Glutamatergic neuron (in vitro differentiated cells): ENCODE data around the gene DMC1. TPM values are rescaled to one million over a fixed set of nuclear protein-coding genes. Genes with fewer than 3 reads are reported as not detected.
A peak's percentile ranks its signal among the peaks of the same experiment; 100 is the strongest.
"Not testable (repeated sequence)": the region's sequence is repeated elsewhere in the genome, so short reads cannot be mapped to it uniquely, and the experiment has no call there.

Source experiments
- DNase-seq: peaks from one replicate; pipeline ENCODE4 v3.0.0; 2022
- H3K27ac Mint-ChIP-seq: one replicate; pipeline ENCODE4 v1.8.0; 2020; ENCODE audit warnings: mild to moderate bottlenecking, mixed read lengths, inconsistent platforms; ENCODE audit not compliant: unreplicated experiment
- H3K27me3 Mint-ChIP-seq: one replicate; pipeline ENCODE4 v1.8.0; 2020; ENCODE audit warnings: mild to moderate bottlenecking, moderate library complexity, mixed read lengths, inconsistent platforms; ENCODE audit not compliant: unreplicated experiment
- H3K36me3 Mint-ChIP-seq: one replicate; pipeline ENCODE4 v1.8.0; 2020; ENCODE audit warnings: mild to moderate bottlenecking, mixed read lengths, inconsistent platforms; ENCODE audit not compliant: unreplicated experiment
- H3K4me1 Mint-ChIP-seq: one replicate; pipeline ENCODE4 v1.8.0; 2020; ENCODE audit warnings: mild to moderate bottlenecking, low read depth, mixed read lengths, inconsistent platforms; ENCODE audit not compliant: unreplicated experiment
- H3K4me3 Mint-ChIP-seq: one replicate; pipeline ENCODE4 v1.8.0; 2020; ENCODE audit warnings: mild to moderate bottlenecking, mixed read lengths, inconsistent platforms; ENCODE audit not compliant: unreplicated experiment
- H3K9me3 Mint-ChIP-seq: one replicate; pipeline ENCODE4 v1.8.0; 2020; ENCODE audit warnings: mild to moderate bottlenecking, moderate library complexity, mixed read lengths, inconsistent platforms; ENCODE audit not compliant: unreplicated experiment
- total RNA-seq: library from RNA; stranded (reverse); fragmentation: NEBNext Ultra II Directional; extraction: Animal tissue kit (Norgen Biotek cat#: 25700); gene quantifications from one replicate; pipeline ENCODE4 v1.2.1, GENCODE V29; 2021; ENCODE audit not compliant: unreplicated experiment
- TF ChIP-seq, protein P1 (sequence below): fragments of 200-600 bp; sonication (generic); IDR thresholded peaks from one replicate; pipeline ENCODE4 v1.5.0; 2021; ENCODE audit not compliant: partially characterized antibody, unreplicated experiment

The DMC1 gene
- total RNA-seq, 1 donor from 2014 or later: 4.2 TPM

GRCh38 chr22:38607680-38608079 is 37.7 kb upstream of the DMC1 start:
- Mint-ChIP-seq H3K36me3 (no peaks in the 10 kb centered on the region), H3K4me3 (no peak overlapping the region), H3K27me3 (no peaks in the 10 kb centered on the region), H3K9me3 (no peaks in the 10 kb centered on the region), H3K27ac (no peak overlapping the region), H3K4me1 (peaks cover 3% of the 10 kb centered on the region)
- DNase-seq: no peak
- TF ChIP-seq, protein P1, sequence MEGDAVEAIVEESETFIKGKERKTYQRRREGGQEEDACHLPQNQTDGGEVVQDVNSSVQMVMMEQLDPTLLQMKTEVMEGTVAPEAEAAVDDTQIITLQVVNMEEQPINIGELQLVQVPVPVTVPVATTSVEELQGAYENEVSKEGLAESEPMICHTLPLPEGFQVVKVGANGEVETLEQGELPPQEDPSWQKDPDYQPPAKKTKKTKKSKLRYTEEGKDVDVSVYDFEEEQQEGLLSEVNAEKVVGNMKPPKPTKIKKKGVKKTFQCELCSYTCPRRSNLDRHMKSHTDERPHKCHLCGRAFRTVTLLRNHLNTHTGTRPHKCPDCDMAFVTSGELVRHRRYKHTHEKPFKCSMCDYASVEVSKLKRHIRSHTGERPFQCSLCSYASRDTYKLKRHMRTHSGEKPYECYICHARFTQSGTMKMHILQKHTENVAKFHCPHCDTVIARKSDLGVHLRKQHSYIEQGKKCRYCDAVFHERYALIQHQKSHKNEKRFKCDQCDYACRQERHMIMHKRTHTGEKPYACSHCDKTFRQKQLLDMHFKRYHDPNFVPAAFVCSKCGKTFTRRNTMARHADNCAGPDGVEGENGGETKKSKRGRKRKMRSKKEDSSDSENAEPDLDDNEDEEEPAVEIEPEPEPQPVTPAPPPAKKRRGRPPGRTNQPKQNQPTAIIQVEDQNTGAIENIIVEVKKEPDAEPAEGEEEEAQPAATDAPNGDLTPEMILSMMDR: no peak

DNA sequence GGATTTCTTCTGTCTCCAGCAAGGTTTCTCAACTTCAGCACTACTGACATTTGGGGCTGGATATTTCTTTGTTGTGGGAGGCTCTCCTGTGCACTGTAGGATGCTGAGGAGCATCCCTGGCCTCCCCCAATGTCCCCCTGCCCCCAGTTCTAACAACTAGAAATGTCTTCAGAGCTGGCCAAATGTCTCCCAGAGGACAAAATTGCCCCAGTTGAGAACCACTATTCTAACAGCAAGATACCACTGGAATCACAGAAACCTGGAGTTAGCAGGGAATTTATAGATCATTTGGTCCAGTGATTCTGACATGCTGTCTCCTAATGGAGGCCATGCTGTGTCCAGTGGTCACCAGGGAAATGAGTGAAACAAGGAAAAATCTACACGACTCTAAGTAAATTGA is 32.2 kb upstream of the DMC1 start:
- H3K27me3 Mint-ChIP-seq: no peaks in the 10 kb centered on the region
- no peak overlapping the region for H3K27ac Mint-ChIP-seq
- no peak overlapping the region for H3K4me3 Mint-ChIP-seq
- H3K4me1 Mint-ChIP-seq: peaks cover 2% of the 10 kb centered on the region
- no peaks in the 10 kb centered on the region for H3K36me3 Mint-ChIP-seq
- no peak for DNase-seq
- no peaks in the 10 kb centered on the region for H3K9me3 Mint-ChIP-seq
- TF ChIP-seq, protein P1: no peak

- Mint-ChIP-seq H3K27me3 (no peaks in the 10 kb centered on the region), H3K4me1 (peaks cover 2% of the 10 kb centered on the region), H3K27ac (peak overlapping the region; percentile 1), H3K9me3 (no peaks in the 10 kb centered on the region), H3K36me3 (no peaks in the 10 kb centered on the region), H3K4me3 (no peak overlapping the region)
- DNase-seq: no peak
- TF ChIP-seq, protein P1: no peak
Observed at GRCh38 chr22:38601221-38601764, 31.3 kb upstream of the DMC1 start.

- Mint-ChIP-seq H3K36me3 (no peaks in the 10 kb centered on the region), H3K27me3 (no peaks in the 10 kb centered on the region), H3K4me1 (peaks cover 2% of the 10 kb centered on the region), H3K9me3 (no peaks in the 10 kb centered on the region), H3K4me3 (no peak overlapping the region), H3K27ac (no peak overlapping the region)
- DNase-seq: no peak
- TF ChIP-seq, protein P1: no peak
Observed at GRCh38 chr22:38599466-38599865, 29.5 kb upstream of the DMC1 start.

DNA sequence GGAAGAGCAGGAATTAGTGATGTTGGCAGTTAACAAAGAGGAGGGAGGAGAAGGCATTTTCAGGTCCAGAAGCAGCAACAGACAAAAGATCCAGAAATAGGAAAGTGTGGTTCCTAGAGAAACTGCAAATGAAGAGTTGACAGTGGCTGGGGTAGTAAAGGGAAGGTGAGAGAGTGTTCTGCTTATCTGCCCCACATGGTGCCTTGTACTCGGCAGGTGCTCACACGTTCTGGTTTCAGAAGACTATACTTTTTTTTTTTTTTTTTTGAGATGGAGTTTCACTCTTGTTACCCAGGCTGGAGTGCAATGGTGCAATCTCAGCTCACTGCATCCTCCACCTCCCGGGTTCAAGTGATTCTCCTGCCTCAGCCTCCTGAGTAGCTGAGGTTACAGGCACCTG is 12.9 kb upstream of the DMC1 start:
- peaks cover 14% of the 10 kb centered on the region for H3K36me3 Mint-ChIP-seq
- not testable (repeated sequence) for H3K27ac Mint-ChIP-seq, H3K4me3 Mint-ChIP-seq, H3K4me1 Mint-ChIP-seq, H3K9me3 Mint-ChIP-seq, H3K27me3 Mint-ChIP-seq, DNase-seq
